ENCODE measurements around the gene AAMDC.

The AAMDC gene

GRCh38 chr11:77820565-77821348 is at the start of gene AAMDC, which contains the start of gene RSF1:
AAMDC (plus strand) TSS chr11:77821144; CDS start chr11:77842497, 21,353 bp downstream.
RSF1 (minus strand) TSS chr11:77820722; CDS start chr11:77820714, 8 bp downstream.
- peak; percentile 99 for DNase-seq

- DNase-seq = no peak
Measured at GRCh38 chr11:77775936-77776335, 45.0 kb upstream of the AAMDC start.

GRCh38 chr11:77776455-77776854 is 44.5 kb upstream of the AAMDC start:
- no peak for DNase-seq

GRCh38 chr11:77778118-77778517 is 42.8 kb upstream of the AAMDC start:
- DNase-seq = no peak

GRCh38 chr11:77778549-77778948 is 42.4 kb upstream of the AAMDC start:
- no peak for DNase-seq

- no peak for DNase-seq
Measured at GRCh38 chr11:77779935-77780334, 41.0 kb upstream of the AAMDC start.

GRCh38 chr11:77783025-77783424 is 37.9 kb upstream of the AAMDC start:
- no peak for DNase-seq

- no peak for DNase-seq
Measured at GRCh38 chr11:77784572-77784971, 36.4 kb upstream of the AAMDC start.

- no peak for DNase-seq
Measured at GRCh38 chr11:77789061-77789730, 31.7 kb upstream of the AAMDC start.

GRCh38 chr11:77789731-77790476 is 31.0 kb upstream of the AAMDC start:
- no peak for DNase-seq

GRCh38 chr11:77791301-77791700 is 29.6 kb upstream of the AAMDC start:
- DNase-seq = no peak

- no peak for DNase-seq
Measured at GRCh38 chr11:77793972-77794371, 27.0 kb upstream of the AAMDC start.

GRCh38 chr11:77799338-77799737 is 21.6 kb upstream of the AAMDC start:
- DNase-seq = no peak

- DNase-seq = no peak
Measured at GRCh38 chr11:77800449-77800848, 20.5 kb upstream of the AAMDC start.

GRCh38 chr11:77801477-77801876 is 19.5 kb upstream of the AAMDC start:
- no peak for DNase-seq

GRCh38 chr11:77806415-77806814 is 14.5 kb upstream of the AAMDC start:
- DNase-seq = no peak

GRCh38 chr11:77806993-77807392 is 14.0 kb upstream of the AAMDC start:
- DNase-seq = no peak

GRCh38 chr11:77813256-77813655 is 7.7 kb upstream of the AAMDC start:
- no peak for DNase-seq

GRCh38 chr11:77814848-77815247 is 6.1 kb upstream of the AAMDC start:
- no peak for DNase-seq

GRCh38 chr11:77815459-77815858 is 5.5 kb upstream of the AAMDC start:
- no peak for DNase-seq

GRCh38 chr11:77819411-77819920 is 1.5 kb upstream of the AAMDC start:
- peak; percentile 63 for DNase-seq

- no peak for DNase-seq
Measured at GRCh38 chr11:77819921-77820564, 901 bp upstream of the AAMDC start.

- DNase-seq = no peak
Measured at GRCh38 chr11:77821349-77821851, 456 bp downstream of the AAMDC start.

All from NCI-H1048 (cell line).